Testis (tissue), 3 donors: Measurements from ENCODE around the gene NOP9. TPM values are rescaled to one million over a fixed set of nuclear protein-coding genes. Genes with fewer than 3 reads are reported as not detected.

Experiments used
- DNase-seq: peaks from one replicate; pipeline ENCODE4 v3.0.0-alpha.2; 2019
- H3K27ac ChIP-seq, 2 donors: fragments of 200-600 bp; sonication (generic); one replicate each; pipeline ENCODE4 v1.5.1; 2019
- H3K27me3 ChIP-seq: fragments of 200-600 bp; sonication (generic); one replicate; pipeline ENCODE4 v1.5.1; 2019
- H3K36me3 ChIP-seq: fragments of 200-600 bp; sonication (generic); one replicate; pipeline ENCODE4 v1.5.1; 2017; ENCODE audit warnings: low read depth; ENCODE audit errors: missing control alignments
- H3K4me1 ChIP-seq: fragments of 200-600 bp; sonication (generic); one replicate; pipeline ENCODE4 v1.5.1; 2019
- H3K4me3 ChIP-seq, 2 donors: fragments of 200-600 bp; sonication (generic); one replicate each; pipeline ENCODE4 v1.5.1; 2017 to 2019
- H3K9me3 ChIP-seq: fragments of 200-600 bp; sonication (generic); one replicate; pipeline ENCODE4 v1.5.1; 2017
- POLR2A ChIP-seq: fragments of 450-650 bp; IDR thresholded peaks from one replicate; pipeline ENCODE4 v1.6.1; 2017; ENCODE audit warnings: antibody characterized with exemption, mild to moderate bottlenecking, moderate library complexity
- WGBS, 2 donors: methylation state at CpG; one replicate each; pipeline ENCODE4 v1.1.5; 2018; 5-methylcytosine and 5-hydroxymethylcytosine counted together
- intact Hi-C: fragments of 100-400 bp; cut with DNase I; formaldehyde crosslinking; loops from one replicate; pipeline ENCODE4 v1.15.1; 2023; ENCODE audit warnings: low total_unique reads
- polyA plus RNA-seq: library from polyadenylated mRNA; stranded (reverse); fragments of 350-450 nt; fragmentation: Illumina TruSeq; extraction: RNeasy Lipid Tissue Mini Kit (QIAGEN cat#74804); gene quantifications from one replicate; pipeline ENCODE4 v1.2.3, GENCODE V29; 2014; ENCODE audit warnings: low read depth, low replicate concordance; ENCODE audit not compliant: insufficient read depth
- total RNA-seq, 2 donors: library from RNA; depleted of rRNA; stranded (reverse); fragments of >200 nt; gene quantifications; one replicate each; pipeline ENCODE4 v1.2.3, GENCODE V29; 2016
- TF ChIP-seq, protein P1 (sequence below), 3 experiments: fragments of 450-650 bp in 2 of 3; fragments of 200-600 bp in 1 of 3; sonication (generic) in 1 of 3; IDR thresholded peaks; one replicate each; pipeline ENCODE4 v1.5.1; 2016 to 2019; ENCODE audit warnings: antibody characterized with exemption in 3 of 3, mild to moderate bottlenecking in 2 of 3, moderate library complexity in 1 of 3

NOP9 gene
- total and polyA plus RNA-seq, 3 donors from 2014 or later, result 20.1 to 27.6 (median 25.0) TPM

DNA sequence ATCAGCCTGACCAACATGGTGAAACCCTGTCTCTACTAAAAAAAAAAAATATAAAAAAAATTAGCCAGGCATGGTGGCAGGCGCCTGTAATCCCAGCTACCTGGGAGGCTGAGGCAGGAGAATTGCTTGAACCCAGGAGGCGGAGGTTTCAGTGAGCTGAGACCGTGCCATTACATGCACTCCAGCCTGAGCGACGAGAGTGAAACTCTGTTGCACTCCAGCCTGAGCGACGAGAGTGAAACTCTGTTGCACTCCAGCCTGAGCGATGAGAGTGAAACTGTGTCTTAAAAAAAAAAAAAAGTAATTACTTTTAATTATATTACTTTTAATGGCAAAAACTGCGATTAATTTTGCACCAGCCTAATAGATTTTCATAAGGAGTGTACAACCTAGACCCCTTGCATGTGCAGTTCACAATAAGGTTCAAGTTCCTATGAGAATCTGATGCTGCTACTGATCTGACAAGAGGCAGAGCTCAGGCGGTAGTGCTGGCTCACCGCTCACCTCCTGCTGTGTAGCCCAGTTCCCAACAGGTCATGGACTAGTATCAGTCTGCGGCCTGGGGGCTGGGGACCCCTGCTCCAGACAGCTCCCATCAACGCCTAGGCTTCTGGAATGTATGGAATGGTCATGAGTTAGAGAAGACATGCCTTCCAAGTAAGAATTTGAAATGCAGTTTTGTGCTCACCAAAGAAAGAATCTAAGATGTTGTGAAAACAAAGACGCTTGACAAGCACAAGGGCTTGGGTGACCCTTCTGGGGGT is 21.7 kb downstream of the NOP9 start:
- H3K9me3 ChIP-seq, result no peaks in the 10 kb centered on the region
- 74 to 81% methylated on average over 14 of the region's 14 CpGs for WGBS, 2 donors
- intact Hi-C loops, result no loop called here
- TF ChIP-seq, protein P1, sequence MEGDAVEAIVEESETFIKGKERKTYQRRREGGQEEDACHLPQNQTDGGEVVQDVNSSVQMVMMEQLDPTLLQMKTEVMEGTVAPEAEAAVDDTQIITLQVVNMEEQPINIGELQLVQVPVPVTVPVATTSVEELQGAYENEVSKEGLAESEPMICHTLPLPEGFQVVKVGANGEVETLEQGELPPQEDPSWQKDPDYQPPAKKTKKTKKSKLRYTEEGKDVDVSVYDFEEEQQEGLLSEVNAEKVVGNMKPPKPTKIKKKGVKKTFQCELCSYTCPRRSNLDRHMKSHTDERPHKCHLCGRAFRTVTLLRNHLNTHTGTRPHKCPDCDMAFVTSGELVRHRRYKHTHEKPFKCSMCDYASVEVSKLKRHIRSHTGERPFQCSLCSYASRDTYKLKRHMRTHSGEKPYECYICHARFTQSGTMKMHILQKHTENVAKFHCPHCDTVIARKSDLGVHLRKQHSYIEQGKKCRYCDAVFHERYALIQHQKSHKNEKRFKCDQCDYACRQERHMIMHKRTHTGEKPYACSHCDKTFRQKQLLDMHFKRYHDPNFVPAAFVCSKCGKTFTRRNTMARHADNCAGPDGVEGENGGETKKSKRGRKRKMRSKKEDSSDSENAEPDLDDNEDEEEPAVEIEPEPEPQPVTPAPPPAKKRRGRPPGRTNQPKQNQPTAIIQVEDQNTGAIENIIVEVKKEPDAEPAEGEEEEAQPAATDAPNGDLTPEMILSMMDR (IDR thresholded peaks at IDR 0.05), result no peak
- no peak for TF ChIP-seq POLR2A
- H3K27ac ChIP-seq, result no peak overlapping the region
- no peaks in the 10 kb centered on the region for H3K36me3 ChIP-seq
- H3K4me3 ChIP-seq, result no peak overlapping the region
- H3K27me3 ChIP-seq, result no peaks in the 10 kb centered on the region
- peaks cover 3% of the 10 kb centered on the region for H3K4me1 ChIP-seq
- DNase-seq, result no peak

DNA sequence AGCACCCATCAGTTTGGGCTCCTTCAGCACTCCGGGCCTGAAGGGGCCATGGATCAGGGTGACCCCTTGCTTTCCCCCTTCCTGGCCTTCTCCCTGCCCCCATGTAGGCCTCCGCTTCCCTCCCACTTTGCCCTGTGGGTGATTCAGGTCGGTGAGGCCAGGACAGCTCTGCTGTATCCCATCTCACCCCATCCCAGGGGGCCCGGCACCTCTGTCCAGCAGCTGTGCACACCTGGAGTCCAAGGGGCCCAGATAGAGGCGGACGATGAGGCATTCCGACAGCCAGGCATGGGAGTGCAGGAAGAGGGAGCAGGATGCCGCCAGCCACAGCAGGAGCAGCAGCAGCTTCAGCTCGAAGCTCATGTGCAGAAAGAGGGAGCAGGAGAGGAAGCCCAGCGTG is 23.0 kb downstream of the NOP9 start:
- no peaks in the 10 kb centered on the region for H3K27me3 ChIP-seq
- no peaks in the 10 kb centered on the region for H3K9me3 ChIP-seq
- no peak overlapping the region for H3K27ac ChIP-seq
- no peaks in the 10 kb centered on the region for H3K4me1 ChIP-seq
- intact Hi-C loops, result no loop called here
- no peaks in the 10 kb centered on the region for H3K36me3 ChIP-seq
- TF ChIP-seq, protein P1 (IDR thresholded peaks at IDR 0.05), result no peak
- TF ChIP-seq POLR2A, result no peak
- no peak for DNase-seq
- H3K4me3 ChIP-seq, result no peak overlapping the region
- WGBS, 2 donors, result 81 to 85% methylated on average over 8 to 10 of the region's 10 CpGs

DNA sequence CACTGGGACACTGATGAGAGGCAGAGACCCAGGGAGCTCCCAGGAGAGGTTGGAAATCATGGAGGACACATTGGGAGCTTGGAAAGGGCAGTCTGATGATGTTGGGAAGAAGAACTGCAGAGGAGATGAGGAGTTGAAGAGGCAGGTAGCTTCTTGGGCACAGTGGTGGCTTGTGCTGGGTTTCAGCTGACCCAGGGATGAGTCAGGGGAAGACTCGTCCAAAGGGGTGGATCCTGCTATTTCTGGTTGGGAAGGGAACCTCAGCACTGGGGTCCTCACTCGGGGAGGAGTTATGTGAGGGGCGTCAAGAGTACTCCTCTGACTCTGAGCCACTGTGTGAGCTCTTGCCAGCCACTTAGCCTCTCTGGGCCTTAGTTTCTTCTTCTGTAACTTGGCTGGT is 23.7 kb downstream of the NOP9 start:
- Histone ChIP-seq H3K36me3 (no peaks in the 10 kb centered on the region), H3K4me3 (no peak overlapping the region), H3K27ac (no peak overlapping the region), H3K4me1 (no peaks in the 10 kb centered on the region), H3K27me3 (no peaks in the 10 kb centered on the region), H3K9me3 (no peaks in the 10 kb centered on the region)
- no peak for TF ChIP-seq POLR2A
- TF ChIP-seq, protein P1 (IDR thresholded peaks at IDR 0.05), result no peak
- intact Hi-C loops, result no loop called here
- 74 to 79% methylated on average over 3 of the region's 3 CpGs for WGBS, 2 donors
- DNase-seq, result no peak

DNA sequence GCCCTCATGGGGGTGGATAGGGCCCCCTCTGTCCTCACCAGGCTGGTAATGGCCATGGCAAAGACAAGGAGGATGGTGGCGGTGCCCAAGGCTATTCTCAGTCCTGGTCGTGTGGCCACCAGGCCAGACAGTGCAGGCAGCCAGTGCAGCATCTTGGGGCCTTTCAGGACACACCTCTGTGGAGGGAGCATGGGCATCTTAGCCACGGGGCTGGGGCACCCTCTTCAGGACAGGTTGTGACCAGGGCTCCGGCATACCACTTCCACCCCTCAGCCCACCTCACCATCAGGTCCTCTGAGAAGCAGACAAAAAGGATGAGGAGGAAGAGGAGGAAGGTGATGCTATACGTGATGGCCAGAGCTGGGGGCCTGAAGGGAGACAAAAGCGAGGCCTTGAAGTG is 24.4 kb downstream of the NOP9 start:
- Histone ChIP-seq H3K27me3 (no peaks in the 10 kb centered on the region), H3K36me3 (no peaks in the 10 kb centered on the region), H3K27ac (no peak overlapping the region), H3K4me3 (no peak overlapping the region), H3K9me3 (no peaks in the 10 kb centered on the region), H3K4me1 (no peaks in the 10 kb centered on the region)
- no peak for DNase-seq
- WGBS, 2 donors, result 78 to 88% methylated on average over 4 to 6 of the region's 6 CpGs
- TF ChIP-seq, protein P1 (IDR thresholded peaks at IDR 0.05), result no peak
- no peak for TF ChIP-seq POLR2A
- intact Hi-C loops, result no loop called here

DNA sequence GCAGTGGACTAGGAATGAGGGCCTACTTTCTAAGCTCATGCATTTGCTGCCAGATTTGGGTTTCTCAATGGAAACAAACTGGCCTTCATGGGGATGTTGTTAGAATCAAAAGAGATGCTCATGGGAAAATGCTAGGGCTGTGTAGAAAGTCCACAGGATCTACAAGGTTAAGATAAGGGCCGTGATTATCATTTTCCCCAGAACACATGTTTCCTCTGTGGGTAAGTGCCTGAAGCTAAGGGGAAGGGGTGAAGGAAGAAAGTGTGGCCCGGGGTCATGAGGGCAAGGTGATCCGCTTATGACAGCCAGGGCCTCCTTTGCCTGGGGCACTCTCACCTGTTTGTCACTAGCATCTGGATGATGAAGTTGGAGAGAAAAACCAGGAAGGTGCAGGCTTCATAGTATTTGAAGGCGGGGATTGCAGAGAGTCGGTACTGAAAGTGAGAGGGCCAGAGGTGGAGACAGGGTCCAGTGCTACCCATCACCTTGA is 25.4 kb downstream of the NOP9 start:
- no peaks in the 10 kb centered on the region for H3K4me1 ChIP-seq
- TF ChIP-seq, protein P1 (IDR thresholded peaks at IDR 0.05), result no peak
- no peak overlapping the region for H3K4me3 ChIP-seq
- no peak for DNase-seq
- no peaks in the 10 kb centered on the region for H3K36me3 ChIP-seq
- H3K27me3 ChIP-seq, result no peaks in the 10 kb centered on the region
- H3K9me3 ChIP-seq, result no peaks in the 10 kb centered on the region
- WGBS, 2 donors, result 87 to 95% methylated on average over 5 of the region's 5 CpGs
- H3K27ac ChIP-seq, result no peak overlapping the region
- intact Hi-C loops, result no loop called here
